CD8-positive, alpha-beta memory T cell (primary cell): ENCODE results near the gene FIGNL2. TPM values are rescaled to one million over a fixed set of nuclear protein-coding genes. Genes with fewer than 3 reads are reported as not detected.

Experiments
- CTCF ChIA-PET: fragments of 350-600 bp; sonication (Branson Sonifier 250); formaldehyde crosslinking; loops from one replicate; lab custom pipeline; 2021; ENCODE audit warnings: antibody characterized with exemption; lab: Charles Lee
- POLR2A ChIA-PET: fragments of 350-600 bp; sonication (Branson Sonifier 250); formaldehyde crosslinking; loops from one replicate; lab custom pipeline; 2021; ENCODE audit warnings: antibody characterized with exemption; lab: Charles Lee
- DNase-seq, 5 donors: peaks; one replicate each; pipeline versions ENCODE4 v3.0.0 to v3.0.0-alpha.2; 2020 to 2022; ENCODE audit warnings: mixed read lengths in 1 of 5
- H3K27ac ChIP-seq: one replicate; pipeline ENCODE4 v1.7.0; 2013; ENCODE audit warnings: low read depth, mild to moderate bottlenecking, low read length, moderate library complexity
- H3K27me3 ChIP-seq: 2 replicates; pipeline ENCODE4 v1.7.0; 2013; ENCODE audit warnings: low read length, mild to moderate bottlenecking; ENCODE audit not compliant: insufficient read depth, poor library complexity, severe bottlenecking
- H3K36me3 ChIP-seq: 2 replicates; pipeline ENCODE4 v1.7.0; 2013; ENCODE audit warnings: mild to moderate bottlenecking, low read length, moderate library complexity; ENCODE audit not compliant: insufficient read depth
- H3K4me1 ChIP-seq: 2 replicates; pipeline ENCODE4 v1.7.0; 2013; ENCODE audit warnings: mild to moderate bottlenecking, low read length, moderate library complexity; ENCODE audit not compliant: insufficient read depth
- H3K4me3 ChIP-seq: 2 replicates; pipeline ENCODE4 v1.7.0; 2013; ENCODE audit warnings: mild to moderate bottlenecking, low read length
- H3K9me3 ChIP-seq: 2 replicates; pipeline ENCODE4 v1.7.0; 2013; ENCODE audit warnings: mild to moderate bottlenecking, low read length
- H3K27ac Mint-ChIP-seq, 8 donors: one replicate each; pipeline ENCODE4 v1.8.0; 2020 to 2021; ENCODE audit warnings: mixed read lengths in 8 of 8, mild to moderate bottlenecking in 6 of 8, inconsistent platforms in 3 of 8, moderate library complexity in 3 of 8
- H3K27me3 Mint-ChIP-seq, 2 donors: one replicate each; pipeline ENCODE4 v1.8.0; 2020 to 2021; ENCODE audit warnings: mixed read lengths in 2 of 2, mild to moderate bottlenecking in 1 of 2, moderate library complexity in 1 of 2
- H3K36me3 Mint-ChIP-seq, 3 donors: one replicate each; pipeline ENCODE4 v1.8.0; 2020 to 2021; ENCODE audit warnings: mixed read lengths in 3 of 3, inconsistent platforms in 1 of 3, mild to moderate bottlenecking in 1 of 3
- H3K4me1 Mint-ChIP-seq, 3 donors: one replicate each; pipeline ENCODE4 v1.8.0; 2020 to 2021; ENCODE audit warnings: mixed read lengths in 3 of 3, inconsistent platforms in 1 of 3, mild to moderate bottlenecking in 1 of 3
- H3K4me3 Mint-ChIP-seq, 7 donors: one replicate each; pipeline ENCODE4 v1.8.0; 2020 to 2021; ENCODE audit warnings: mixed read lengths in 7 of 7, mild to moderate bottlenecking in 6 of 7, moderate library complexity in 4 of 7, inconsistent platforms in 2 of 7
- H3K9me3 Mint-ChIP-seq, 5 donors: one replicate each; pipeline ENCODE4 v1.8.0; 2020 to 2022; ENCODE audit warnings: mixed read lengths in 5 of 5, mild to moderate bottlenecking in 3 of 5, moderate library complexity in 2 of 5, inconsistent platforms in 1 of 5
- polyA plus RNA-seq: library from polyadenylated mRNA; unstranded; fragments of 300-500 nt; fragmentation: Illumina TruSeq; gene quantifications from one replicate; pipeline ENCODE4 v1.2.3, GENCODE V29; 2021
- total RNA-seq, 2 experiments: library from RNA; stranded (reverse); gene quantifications; one replicate each; pipeline ENCODE4 v1.2.3, GENCODE V29; 2021

Gene FIGNL2
- total and polyA plus RNA-seq, 3 experiments from 2014 or later: 0.12 to 0.70 (median 0.42) TPM

DNA sequence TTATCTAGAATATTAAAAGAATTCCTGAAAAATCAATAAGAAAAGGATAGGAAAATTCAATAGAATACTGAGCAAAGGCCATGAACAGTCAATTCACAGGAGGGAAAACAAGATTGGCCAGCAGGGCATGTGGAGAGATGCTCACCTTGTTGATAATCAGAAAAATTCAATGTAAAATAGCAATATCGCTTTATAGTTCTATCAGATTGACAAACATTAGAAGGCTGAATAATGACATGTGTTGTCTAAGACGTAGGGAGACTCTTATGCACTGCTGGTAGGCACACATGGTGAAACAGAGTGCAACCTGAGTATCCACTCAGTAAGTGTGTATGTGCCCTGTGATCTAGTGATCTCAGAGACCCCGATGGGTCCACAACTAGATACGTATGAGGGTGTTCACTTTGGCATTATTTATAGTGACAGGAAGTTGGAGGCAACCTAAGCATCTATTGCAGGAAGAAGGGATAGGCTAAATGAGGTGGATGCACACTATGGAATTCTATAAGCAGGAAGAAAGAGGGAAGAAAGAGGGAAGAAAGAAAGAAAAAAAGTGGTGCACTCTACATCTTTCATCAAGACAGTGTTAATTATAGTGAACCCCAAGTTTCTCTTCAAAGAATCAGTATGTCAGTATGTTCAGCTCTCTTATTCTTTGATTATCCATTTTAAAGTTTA, 35.6 kb upstream of the FIGNL2 start:
- Mint-ChIP-seq H3K27me3 (peaks cover 3 to 4% of the 10 kb centered on the region in 2 donors), H3K27ac (no peak overlapping the region), H3K36me3 (no peaks in the 10 kb centered on the region), H3K4me1 (peaks cover 7 to 15% (median 9%) of the 10 kb centered on the region in 3 donors), H3K4me3 (no peak overlapping the region), H3K9me3 (peaks cover 0 to 3% (median 0%) of the 10 kb centered on the region in 5 donors)
- no peaks in the 10 kb centered on the region for H3K27me3 ChIP-seq
- no peaks in the 10 kb centered on the region for H3K9me3 ChIP-seq
- H3K4me3 ChIP-seq: no peak overlapping the region
- DNase-seq: no peak
- POLR2A ChIA-PET: no interaction called here
- peak overlapping the region; percentile 2 for H3K27ac ChIP-seq
- peaks cover 15% of the 10 kb centered on the region for H3K4me1 ChIP-seq
- no peaks in the 10 kb centered on the region for H3K36me3 ChIP-seq
- CTCF ChIA-PET: no interaction called here

DNA sequence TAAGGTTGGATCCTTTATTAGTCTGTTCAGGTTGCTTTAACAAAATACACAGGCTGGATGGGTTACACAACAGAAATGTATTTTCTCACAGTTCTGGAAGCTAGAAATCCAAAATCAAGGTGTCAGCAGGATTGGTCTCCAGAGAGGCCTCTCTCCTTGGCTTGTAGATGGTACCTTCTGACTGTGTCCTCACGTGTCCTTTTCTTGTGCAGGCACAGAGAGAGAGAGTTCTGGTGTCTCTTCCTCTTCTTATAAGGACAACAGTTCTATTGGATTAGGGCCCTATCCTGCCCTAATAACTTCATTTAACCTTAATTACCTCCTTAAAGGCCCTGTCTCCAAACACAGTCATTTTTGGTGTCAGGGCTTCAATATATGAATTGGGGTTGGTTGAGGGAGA, 34.8 kb upstream of the FIGNL2 start:
- H3K27me3 Mint-ChIP-seq: peaks cover 2 to 3% of the 10 kb centered on the region in 2 donors
- H3K4me3 Mint-ChIP-seq: no peak overlapping the region
- H3K27me3 ChIP-seq: no peaks in the 10 kb centered on the region
- H3K9me3 Mint-ChIP-seq: peaks cover 0 to 3% (median 0%) of the 10 kb centered on the region in 5 donors
- H3K27ac ChIP-seq: peak overlapping the region; percentile 2
- ChIA-PET CTCF (no interaction called here), POLR2A (no interaction called here)
- no peaks in the 10 kb centered on the region for H3K36me3 ChIP-seq
- no peak overlapping the region for H3K27ac Mint-ChIP-seq
- no peak overlapping the region for H3K4me3 ChIP-seq
- H3K4me1 ChIP-seq: peaks cover 15% of the 10 kb centered on the region
- no peaks in the 10 kb centered on the region for H3K9me3 ChIP-seq
- no peaks in the 10 kb centered on the region for H3K36me3 Mint-ChIP-seq
- DNase-seq: no peak
- peaks cover 7 to 15% (median 9%) of the 10 kb centered on the region in 3 donors for H3K4me1 Mint-ChIP-seq

DNA sequence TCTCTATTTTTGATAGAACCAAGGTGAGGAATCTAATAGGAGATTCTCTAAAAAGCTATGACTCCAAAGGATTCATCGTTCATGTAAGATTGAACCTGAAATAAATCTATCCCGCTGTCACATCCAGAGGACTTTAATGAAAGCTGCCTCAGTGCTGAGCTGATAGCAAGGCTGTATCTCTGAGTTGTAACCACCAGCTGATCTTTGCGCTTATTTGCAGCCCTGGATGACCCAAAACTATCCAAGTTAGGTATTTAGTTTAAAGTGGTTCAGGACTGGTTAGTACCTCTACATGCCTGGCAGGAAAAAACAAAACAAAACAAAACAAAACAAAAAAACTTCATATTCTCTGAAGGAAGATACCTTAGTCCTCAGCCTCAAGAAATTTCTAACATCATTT, 30.6 kb upstream of the FIGNL2 start:
- Histone ChIP-seq H3K4me1 (no peaks in the 10 kb centered on the region), H3K27me3 (no peaks in the 10 kb centered on the region), H3K36me3 (no peaks in the 10 kb centered on the region), H3K4me3 (no peak overlapping the region), H3K27ac (no peak overlapping the region), H3K9me3 (no peaks in the 10 kb centered on the region)
- no peaks in the 10 kb centered on the region for H3K36me3 Mint-ChIP-seq
- H3K9me3 Mint-ChIP-seq: peaks cover 0 to 3% (median 0%) of the 10 kb centered on the region in 5 donors
- CTCF ChIA-PET: interaction anchor here (1.2 to 1.4 kb wide), 2 partner anchors 45 to 58 kb away, joined by 3 to 4 read pairs; no protein-coding TSS in a partner anchor
- no peaks in the 10 kb centered on the region for H3K4me1 Mint-ChIP-seq
- POLR2A ChIA-PET: no interaction called here
- no peak overlapping the region for H3K27ac Mint-ChIP-seq
- peaks cover 2 to 7% of the 10 kb centered on the region in 2 donors for H3K27me3 Mint-ChIP-seq
- DNase-seq: no peak
- H3K4me3 Mint-ChIP-seq: no peak overlapping the region

DNA sequence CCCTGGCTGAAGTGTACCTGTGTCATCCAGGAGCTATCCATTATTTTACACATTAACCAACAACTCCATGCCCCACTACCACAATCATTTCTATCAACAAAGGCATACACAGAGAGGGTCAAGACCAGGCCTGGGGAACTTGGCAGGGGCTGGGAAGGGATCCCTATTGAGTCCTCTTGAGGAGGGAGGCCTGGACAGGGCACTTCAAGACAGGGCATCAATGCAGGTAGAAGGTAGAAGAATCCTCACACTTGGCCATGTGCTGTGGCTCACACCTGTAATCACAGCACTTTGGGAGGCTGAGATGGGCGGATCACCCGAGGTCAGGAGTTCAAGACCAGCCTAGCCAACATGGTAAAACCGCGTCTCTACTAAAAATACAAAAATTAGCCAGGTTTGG, 26.0 kb upstream of the FIGNL2 start:
- POLR2A ChIA-PET: no interaction called here
- Mint-ChIP-seq H3K36me3 (no peaks in the 10 kb centered on the region), H3K4me1 (peaks cover 0 to 4% (median 0%) of the 10 kb centered on the region in 3 donors), H3K27me3 (peaks cover 12 to 34% of the 10 kb centered on the region in 2 donors), H3K9me3 (no peaks in the 10 kb centered on the region), H3K27ac (no peak overlapping the region), H3K4me3 (no peak overlapping the region)
- CTCF ChIA-PET: interaction anchor here (0.6 to 1.4 kb wide), 6 partner anchors 10 to 53 kb away, joined by 3 to 10 read pairs (median 3); partner anchors contain the start of gene ANKRD33
- DNase-seq: peak in 1 of 5 donors; percentile 1
- peaks cover 13% of the 10 kb centered on the region for H3K27me3 ChIP-seq
- H3K27ac ChIP-seq: no peak overlapping the region
- H3K4me3 ChIP-seq: no peak overlapping the region
- no peaks in the 10 kb centered on the region for H3K36me3 ChIP-seq
- H3K4me1 ChIP-seq: no peaks in the 10 kb centered on the region
- H3K9me3 ChIP-seq: no peaks in the 10 kb centered on the region

DNA sequence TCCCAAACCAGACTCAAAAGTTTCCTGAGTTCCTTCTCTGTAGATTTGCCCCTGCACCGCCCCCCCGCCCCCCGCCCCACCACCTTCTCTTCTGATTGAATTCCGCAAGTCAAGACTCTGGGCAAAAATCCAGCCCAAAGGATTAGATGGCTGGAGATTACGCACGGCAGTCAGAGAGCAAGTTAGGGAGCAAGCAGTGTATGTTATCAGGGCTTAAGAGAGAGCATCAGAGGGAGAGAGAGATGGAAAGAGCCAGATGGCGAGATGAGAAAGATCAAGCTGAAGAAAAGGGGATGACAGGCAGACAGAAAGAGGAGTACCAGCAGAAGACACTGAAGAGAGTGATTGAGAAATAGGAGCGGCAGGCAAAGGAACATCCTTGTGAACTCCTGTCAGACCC, 25.5 kb upstream of the FIGNL2 start:
- no peak for DNase-seq
- Mint-ChIP-seq H3K27ac (peak overlapping the region in 1 of 8 donors; percentile 88), H3K27me3 (peaks cover 12 to 35% of the 10 kb centered on the region in 2 donors), H3K36me3 (no peaks in the 10 kb centered on the region), H3K9me3 (no peaks in the 10 kb centered on the region), H3K4me3 (no peak overlapping the region), H3K4me1 (peaks cover 0 to 5% (median 0%) of the 10 kb centered on the region in 3 donors)
- ChIA-PET CTCF (no interaction called here), POLR2A (no interaction called here)
- peaks cover 13% of the 10 kb centered on the region for H3K27me3 ChIP-seq
- H3K4me3 ChIP-seq: no peak overlapping the region
- no peaks in the 10 kb centered on the region for H3K9me3 ChIP-seq
- no peaks in the 10 kb centered on the region for H3K36me3 ChIP-seq
- H3K4me1 ChIP-seq: no peaks in the 10 kb centered on the region
- H3K27ac ChIP-seq: no peak overlapping the region

DNA sequence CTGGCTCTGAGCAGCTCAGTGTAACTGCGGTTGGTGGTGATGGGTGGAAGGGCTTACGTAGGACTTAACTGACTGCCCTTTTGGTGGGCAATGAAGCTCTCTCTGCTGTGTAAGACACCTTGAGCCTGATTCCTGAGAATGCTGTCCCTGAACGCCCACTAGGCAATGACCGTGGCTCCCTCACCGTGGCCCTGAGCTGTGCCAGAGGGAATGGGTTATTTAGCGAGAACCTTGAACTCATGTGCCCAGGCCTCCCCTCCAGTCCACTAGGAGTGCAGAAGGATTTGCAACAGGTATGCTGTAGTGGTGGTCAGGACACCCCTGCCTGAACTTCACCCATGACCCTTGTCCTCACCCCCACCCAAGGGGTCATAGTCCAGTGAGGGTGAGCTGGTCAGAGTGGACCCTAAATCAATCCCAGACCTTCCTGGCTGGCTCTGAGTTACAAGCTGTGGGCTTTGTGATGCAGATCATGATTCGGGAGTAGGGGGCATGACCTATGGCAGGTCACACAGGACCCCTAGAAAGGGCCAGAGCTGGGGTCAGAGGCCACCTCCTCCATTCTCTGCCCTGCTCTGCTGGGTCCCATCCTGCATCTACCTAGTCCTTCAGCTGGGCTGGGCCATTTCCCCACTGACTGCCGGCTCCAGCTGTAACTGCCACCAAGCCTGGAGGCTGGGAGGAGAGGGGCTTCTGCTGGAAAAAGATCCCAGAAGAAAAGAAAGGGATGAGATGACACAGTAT, 24.9 kb upstream of the FIGNL2 start:
- H3K4me3 ChIP-seq: no peak overlapping the region
- Mint-ChIP-seq H3K27me3 (peaks cover 13 to 40% of the 10 kb centered on the region in 2 donors), H3K27ac (no peak overlapping the region), H3K9me3 (no peaks in the 10 kb centered on the region), H3K4me3 (no peak overlapping the region), H3K4me1 (peaks cover 0 to 10% (median 0%) of the 10 kb centered on the region in 3 donors), H3K36me3 (no peaks in the 10 kb centered on the region)
- ChIA-PET CTCF (no interaction called here), POLR2A (no interaction called here)
- peak in 1 of 5 donors; percentile 37 for DNase-seq
- H3K9me3 ChIP-seq: no peaks in the 10 kb centered on the region
- no peak overlapping the region for H3K27ac ChIP-seq
- no peaks in the 10 kb centered on the region for H3K36me3 ChIP-seq
- peaks cover 16% of the 10 kb centered on the region for H3K27me3 ChIP-seq
- no peaks in the 10 kb centered on the region for H3K4me1 ChIP-seq

DNA sequence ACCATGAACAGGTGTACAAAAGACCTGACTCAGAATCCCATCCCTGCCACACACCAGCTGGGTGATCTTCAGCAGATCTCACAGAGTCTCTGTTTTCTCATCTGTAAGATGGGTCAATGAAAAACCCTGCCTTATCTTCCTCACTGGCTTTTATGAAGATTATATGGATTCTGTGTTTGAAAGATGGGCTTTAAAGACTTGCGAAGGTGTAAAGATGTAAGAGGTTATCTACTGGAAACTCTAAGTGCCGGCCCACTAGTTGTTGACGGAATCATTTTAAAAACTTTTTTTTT, 24.1 kb upstream of the FIGNL2 start:
- Mint-ChIP-seq H3K27ac (no peak overlapping the region), H3K9me3 (no peaks in the 10 kb centered on the region)
- CTCF ChIA-PET: no interaction called here

More for the DNA sequence above, 24.1 kb upstream of the FIGNL2 start:
- Histone ChIP-seq H3K4me3 (no peak overlapping the region), H3K4me1 (no peaks in the 10 kb centered on the region), H3K9me3 (no peaks in the 10 kb centered on the region), H3K27ac (no peak overlapping the region), H3K36me3 (no peaks in the 10 kb centered on the region), H3K27me3 (peaks cover 22% of the 10 kb centered on the region)
- Mint-ChIP-seq H3K36me3 (no peaks in the 10 kb centered on the region), H3K4me1 (peaks cover 0 to 15% (median 0%) of the 10 kb centered on the region in 3 donors), H3K4me3 (no peak overlapping the region), H3K27me3 (peaks cover 20 to 48% of the 10 kb centered on the region in 2 donors)
- POLR2A ChIA-PET: no interaction called here
- DNase-seq: no peak
